Natural killer cell (primary cell): ENCODE measurements around the gene SGCA. TPM values are rescaled to one million over a fixed set of nuclear protein-coding genes. Genes with fewer than 3 reads are reported as not detected.

Experiments
- ATAC-seq, 3 donors: fragments of 150-1000 bp in 2 of 3; fragments of 200-7000 bp in 1 of 3; cut with Tn5 transposase; 1 replicate in 1 of 3; 2 replicates in 2 of 3; pipeline ENCODE4 v1.10.0; 2021; ENCODE audit warnings: mild to moderate bottlenecking in 2 of 3, moderate library complexity in 2 of 3
- DNase-seq, 2 donors: peaks; one replicate each; pipeline versions ENCODE4 v3.0.0 to v3.0.0-alpha.2; 2013 to 2021; ENCODE audit warnings: mixed read lengths in 1 of 2
- H3K27ac ChIP-seq: one replicate; pipeline ENCODE4 v1.5.1; 2013; ENCODE audit warnings: mild to moderate bottlenecking, low read length
- H3K27me3 ChIP-seq: one replicate; pipeline ENCODE4 v1.6.1; 2013; ENCODE audit warnings: low read length; ENCODE audit not compliant: control insufficient read depth, insufficient read depth
- H3K36me3 ChIP-seq: one replicate; pipeline ENCODE4 v1.6.1; 2013; ENCODE audit warnings: low read length; ENCODE audit not compliant: control insufficient read depth, insufficient read depth
- H3K4me1 ChIP-seq: one replicate; pipeline ENCODE4 v1.6.1; 2013; ENCODE audit warnings: low read length; ENCODE audit not compliant: control insufficient read depth, insufficient read depth
- H3K4me3 ChIP-seq: one replicate; pipeline ENCODE4 v1.5.1; 2013; ENCODE audit warnings: low read length
- H3K9me3 ChIP-seq: one replicate; pipeline ENCODE4 v1.6.1; 2013; ENCODE audit warnings: low read length; ENCODE audit not compliant: control insufficient read depth, insufficient read depth
- H3K27ac Mint-ChIP-seq, 2 donors: one replicate each; pipeline ENCODE4 v1.8.0; 2022; ENCODE audit warnings: mild to moderate bottlenecking in 2 of 2, mixed read lengths in 2 of 2, moderate library complexity in 1 of 2
- H3K27me3 Mint-ChIP-seq, 2 donors: one replicate each; pipeline ENCODE4 v1.8.0; 2022; ENCODE audit warnings: low read depth in 2 of 2, mixed read lengths in 2 of 2
- H3K36me3 Mint-ChIP-seq: one replicate; pipeline ENCODE4 v1.8.0; 2022; ENCODE audit warnings: mixed read lengths
- H3K4me1 Mint-ChIP-seq, 2 donors: one replicate each; pipeline ENCODE4 v1.8.0; 2022; ENCODE audit warnings: mixed read lengths in 2 of 2
- H3K4me3 Mint-ChIP-seq: one replicate; pipeline ENCODE4 v1.8.0; 2022; ENCODE audit warnings: mild to moderate bottlenecking, moderate library complexity, mixed read lengths
- H3K9me3 Mint-ChIP-seq, 2 donors: one replicate each; pipeline ENCODE4 v1.8.0; 2022; ENCODE audit warnings: mixed read lengths in 2 of 2
- WGBS: methylation state at CpG from one replicate; pipeline ENCODE4 v1.1.7; 2013; ENCODE audit warnings: missing lambda C conversion rate; ENCODE audit not compliant: insufficient coverage; 5-methylcytosine and 5-hydroxymethylcytosine counted together
- intact Hi-C: fragments of 100-400 bp; cut with micrococcal nuclease; formaldehyde crosslinking; loops from one replicate; pipeline ENCODE4 v1.14.2; 2022
- total RNA-seq, 4 donors: library from RNA; stranded (reverse); fragments of 120-200 nt in 1 of 4; gene quantifications; one replicate each; pipeline versions ENCODE4 v1.2.3 to v1.2.4, GENCODE V29; 2013 to 2022
- TF ChIP-seq, protein P1 (sequence below): fragments of 200-600 bp; IDR thresholded peaks from one replicate; pipeline ENCODE4 v1.8.0; 2022; ENCODE audit warnings: antibody characterized with exemption

SGCA gene
- total RNA-seq, 3 donors from 2014 or later (not counting 1 experiment from before 2014, with no cell fraction given): not detected

DNA sequence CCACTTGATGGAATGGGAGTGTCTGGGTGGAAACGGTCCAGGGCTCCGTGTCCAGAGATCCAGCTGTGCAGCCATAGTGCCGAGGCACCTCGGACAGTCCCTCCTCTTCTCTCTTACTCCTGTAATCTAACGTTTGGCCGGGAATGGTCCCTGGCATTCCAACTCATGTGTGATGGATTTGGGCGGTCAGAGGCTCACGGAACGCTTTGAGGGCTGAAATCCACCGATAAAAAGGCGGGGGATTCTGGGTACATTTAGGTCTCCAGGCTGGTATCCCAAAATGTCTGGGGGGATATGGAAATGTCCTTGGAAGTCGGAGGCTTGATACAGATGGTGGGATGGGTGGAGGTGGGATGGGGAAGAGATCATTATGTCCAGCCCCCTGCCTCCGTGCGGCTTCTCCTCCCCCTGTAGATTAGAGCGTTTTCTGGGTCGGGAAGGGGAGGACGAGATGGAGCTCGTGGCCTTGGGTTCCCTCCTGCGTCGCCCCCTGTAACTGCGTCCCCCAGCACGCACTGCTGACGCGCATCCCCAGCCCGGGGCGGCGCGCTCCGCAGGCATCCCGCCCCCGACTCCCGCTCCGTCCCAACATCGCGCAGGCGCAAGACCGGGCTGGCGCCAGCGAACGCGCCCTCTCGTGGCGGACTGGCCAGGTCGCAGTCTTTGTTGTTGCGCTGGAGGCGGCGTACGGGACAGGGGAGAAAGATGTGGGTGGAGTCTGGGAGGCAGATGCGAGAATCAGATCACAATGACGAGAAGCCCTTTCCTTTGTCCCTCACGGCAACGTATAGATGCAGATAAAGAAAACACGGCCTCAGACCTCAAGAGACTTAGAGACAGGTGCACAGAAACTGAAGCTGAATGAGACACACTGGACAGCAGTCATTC is 4.5 kb upstream of the SGCA start:
- H3K27me3 Mint-ChIP-seq: peaks cover 0 to 9% of the 10 kb centered on the region in 2 donors
- H3K4me1 Mint-ChIP-seq: peaks cover 23 to 27% of the 10 kb centered on the region in 2 donors
- TF ChIP-seq, protein P1, sequence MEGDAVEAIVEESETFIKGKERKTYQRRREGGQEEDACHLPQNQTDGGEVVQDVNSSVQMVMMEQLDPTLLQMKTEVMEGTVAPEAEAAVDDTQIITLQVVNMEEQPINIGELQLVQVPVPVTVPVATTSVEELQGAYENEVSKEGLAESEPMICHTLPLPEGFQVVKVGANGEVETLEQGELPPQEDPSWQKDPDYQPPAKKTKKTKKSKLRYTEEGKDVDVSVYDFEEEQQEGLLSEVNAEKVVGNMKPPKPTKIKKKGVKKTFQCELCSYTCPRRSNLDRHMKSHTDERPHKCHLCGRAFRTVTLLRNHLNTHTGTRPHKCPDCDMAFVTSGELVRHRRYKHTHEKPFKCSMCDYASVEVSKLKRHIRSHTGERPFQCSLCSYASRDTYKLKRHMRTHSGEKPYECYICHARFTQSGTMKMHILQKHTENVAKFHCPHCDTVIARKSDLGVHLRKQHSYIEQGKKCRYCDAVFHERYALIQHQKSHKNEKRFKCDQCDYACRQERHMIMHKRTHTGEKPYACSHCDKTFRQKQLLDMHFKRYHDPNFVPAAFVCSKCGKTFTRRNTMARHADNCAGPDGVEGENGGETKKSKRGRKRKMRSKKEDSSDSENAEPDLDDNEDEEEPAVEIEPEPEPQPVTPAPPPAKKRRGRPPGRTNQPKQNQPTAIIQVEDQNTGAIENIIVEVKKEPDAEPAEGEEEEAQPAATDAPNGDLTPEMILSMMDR: peak; percentile 94
- Histone ChIP-seq H3K36me3 (no peaks in the 10 kb centered on the region), H3K4me3 (peak overlapping the region; percentile 30), H3K9me3 (no peaks in the 10 kb centered on the region), H3K27me3 (no peaks in the 10 kb centered on the region), H3K4me1 (peaks cover 22% of the 10 kb centered on the region), H3K27ac (no peak overlapping the region)
- H3K36me3 Mint-ChIP-seq: no peaks in the 10 kb centered on the region
- peak overlapping the region; percentile 42 for H3K4me3 Mint-ChIP-seq
- intact Hi-C loops: loop anchor here (1.0 to 2.0 kb wide), 2 partner anchors 21 to 66 kb away; partner anchors contain the start of gene PDK2
- WGBS: 2% methylated on average over 52 of the region's 53 CpGs
- no peaks in the 10 kb centered on the region for H3K9me3 Mint-ChIP-seq
- H3K27ac Mint-ChIP-seq: peak overlapping the region; percentile 19 to 73
- ATAC-seq: peak; percentile 99
- peak; percentile 91 to 98 for DNase-seq

GRCh38 chr17:50161911-50162288 is 3.9 kb upstream of the SGCA start:
- H3K9me3 ChIP-seq: no peaks in the 10 kb centered on the region
- peaks cover 22% of the 10 kb centered on the region for H3K4me1 ChIP-seq
- H3K9me3 Mint-ChIP-seq: no peaks in the 10 kb centered on the region
- H3K4me3 ChIP-seq: no peak overlapping the region
- peak overlapping the region; percentile 19 to 73 for H3K27ac Mint-ChIP-seq
- intact Hi-C loops: loop anchor here (1.0 to 2.0 kb wide), 2 partner anchors 22 to 67 kb away; partner anchors contain the start of gene PDK2
- WGBS: 75% methylated on average over 16 of the region's 16 CpGs
- H3K27ac ChIP-seq: no peak overlapping the region
- no peaks in the 10 kb centered on the region for H3K27me3 ChIP-seq
- TF ChIP-seq, protein P1: no peak
- no peaks in the 10 kb centered on the region for H3K36me3 Mint-ChIP-seq
- DNase-seq (no peak), ATAC-seq (no peak)
- H3K4me1 Mint-ChIP-seq: peaks cover 23 to 27% of the 10 kb centered on the region in 2 donors
- H3K27me3 Mint-ChIP-seq: peaks cover 0 to 9% of the 10 kb centered on the region in 2 donors
- no peaks in the 10 kb centered on the region for H3K36me3 ChIP-seq
- peak overlapping the region; percentile 42 for H3K4me3 Mint-ChIP-seq

DNA sequence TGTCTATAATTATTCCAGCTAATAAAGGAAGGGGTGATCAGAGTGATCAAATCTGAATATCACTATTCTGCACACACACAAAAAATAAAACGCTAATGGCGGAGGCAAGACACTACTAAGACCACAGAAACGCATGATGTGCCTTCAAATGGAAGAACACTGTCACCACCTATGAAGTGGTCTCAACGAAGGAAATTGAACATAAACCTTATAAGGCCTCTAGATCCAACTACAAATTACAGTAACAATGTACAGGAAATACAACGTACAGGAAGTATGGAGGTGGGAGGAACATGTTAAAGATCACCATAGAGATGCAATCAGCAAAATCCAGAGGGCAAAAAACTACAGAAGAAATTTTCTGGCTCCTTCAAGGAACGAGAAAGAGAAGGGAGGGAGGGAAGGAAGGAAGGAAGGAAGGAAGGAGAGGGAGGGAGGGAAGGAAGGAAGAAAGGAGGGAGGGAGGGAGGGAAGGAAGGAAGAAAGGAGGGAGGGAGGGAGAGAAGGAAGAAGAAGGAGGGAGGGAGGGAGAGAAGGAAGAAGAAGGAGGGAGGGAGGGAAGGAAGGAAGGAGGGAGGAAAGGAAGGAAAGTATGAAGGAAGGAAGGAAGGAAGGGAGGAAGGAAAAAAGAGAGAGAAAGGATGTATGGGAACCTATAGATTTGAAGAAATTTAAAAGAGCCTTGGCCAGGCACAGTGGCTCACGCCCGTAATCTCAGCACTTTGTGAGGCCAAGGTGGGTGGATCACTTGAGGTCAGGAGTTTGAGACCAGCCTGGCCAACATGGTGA is 3.1 kb upstream of the SGCA start:
- H3K27me3 Mint-ChIP-seq: peaks cover 0 to 9% of the 10 kb centered on the region in 2 donors
- Histone ChIP-seq H3K27ac (no peak overlapping the region), H3K9me3 (no peaks in the 10 kb centered on the region), H3K4me3 (no peak overlapping the region), H3K4me1 (peaks cover 22% of the 10 kb centered on the region), H3K27me3 (no peaks in the 10 kb centered on the region), H3K36me3 (no peaks in the 10 kb centered on the region)
- H3K4me3 Mint-ChIP-seq: peak overlapping the region; percentile 6
- no peaks in the 10 kb centered on the region for H3K36me3 Mint-ChIP-seq
- H3K4me1 Mint-ChIP-seq: peaks cover 23 to 27% of the 10 kb centered on the region in 2 donors
- H3K27ac Mint-ChIP-seq: no peak overlapping the region
- intact Hi-C loops: no loop called here
- WGBS: 73% methylated on average over 7 of the region's 8 CpGs
- TF ChIP-seq, protein P1: no peak
- no peaks in the 10 kb centered on the region for H3K9me3 Mint-ChIP-seq
- DNase-seq: peak in 1 of 2 donors; percentile 36
- no peak for ATAC-seq
